Fibroblast of mammary gland (primary cell): ENCODE results near the gene GATA6.

Experiments used
- DNase-seq: peaks from one replicate; pipeline ENCODE4 v3.0.0-alpha.2; 2010; ENCODE audit warnings: low read depth
- H3K4me3 ChIP-seq: 2 replicates; pipeline ENCODE4 v1.5.1; 2011; ENCODE audit warnings: low read depth, mild to moderate bottlenecking, low read length, moderate library complexity; ENCODE audit not compliant: control insufficient read depth
- CTCF ChIP-seq: conservative IDR thresholded peaks from 2 replicates; pipeline ENCODE4 v1.5.1; 2011; ENCODE audit warnings: low read depth, low read length, inconsistent platforms; ENCODE audit not compliant: control insufficient read depth, insufficient read depth

Gene GATA6

GRCh38 chr18:22155584-22155983 lies 13.8 kb upstream of the GATA6 start:
- no peak for DNase-seq
- no peak for TF ChIP-seq CTCF
- H3K4me3 ChIP-seq, result no peak overlapping the region

GRCh38 chr18:22159014-22159413 lies 10.4 kb upstream of the GATA6 start:
- DNase-seq, result no peak
- H3K4me3 ChIP-seq, result no peak overlapping the region
- TF ChIP-seq CTCF, result no peak

- no peak overlapping the region for H3K4me3 ChIP-seq
- TF ChIP-seq CTCF, result no peak
- DNase-seq, result no peak
Measured at GRCh38 chr18:22161090-22161489, 8.3 kb upstream of the GATA6 start.

- no peak for DNase-seq
- no peak for TF ChIP-seq CTCF
- no peak overlapping the region for H3K4me3 ChIP-seq
Measured at GRCh38 chr18:22163416-22164161, 5.8 kb upstream of the GATA6 start.

GRCh38 chr18:22164337-22165048 lies 4.9 kb upstream of the GATA6 start:
- H3K4me3 ChIP-seq, result no peak overlapping the region
- DNase-seq, result no peak
- no peak for TF ChIP-seq CTCF

- no peak for DNase-seq
- TF ChIP-seq CTCF, result no peak
- H3K4me3 ChIP-seq, result no peak overlapping the region
Measured at GRCh38 chr18:22165049-22165602, 4.3 kb upstream of the GATA6 start.
